ENCODE measurements around the gene MAPK1IP1L. TPM values are rescaled to one million over a fixed set of nuclear protein-coding genes. Genes with fewer than 3 reads are reported as not detected.
A peak's percentile ranks its signal among the peaks of the same experiment; 100 is the strongest.
"Not testable (repeated sequence)": the region's sequence is repeated elsewhere in the genome, so short reads cannot be mapped to it uniquely, and the experiment has no call there.

Gene MAPK1IP1L
- total and polyA plus RNA-seq, 12 donors = 23.6 to 105 (median 77.2) TPM

GRCh38 chr14:55028066-55028465, 23.4 kb upstream of the MAPK1IP1L start:
- H3K4me1 ChIP-seq = peaks cover 3 to 56% (median 41%) of the 10 kb centered on the region in 9 donors
- H3K9me3 ChIP-seq = no peaks in the 10 kb centered on the region
- no peaks in the 10 kb centered on the region for H3K27me3 ChIP-seq
- WGBS, 2 donors = 5% methylated on average over 8 of the region's 8 CpGs
- DNase-seq (no peak), ATAC-seq (no peak)
- H3K4me3 ChIP-seq = peak overlapping the region; percentile 62 to 95 (median 78)
- intact Hi-C loops (cut with DNase I) = no loop called here
- H3K36me3 ChIP-seq = peaks cover 0 to 14% (median 0%) of the 10 kb centered on the region in 9 donors
- peak overlapping the region in 6 of 10 donors; percentile 86 to 93 (median 91) for H3K27ac ChIP-seq
- no peak for TF ChIP-seq CTCF (IDR thresholded peaks at IDR 0.05)

- Histone ChIP-seq H3K27me3 (no peaks in the 10 kb centered on the region), H3K36me3 (peaks cover 0 to 14% (median 0%) of the 10 kb centered on the region in 9 donors), H3K4me1 (peaks cover 3 to 56% (median 41%) of the 10 kb centered on the region in 9 donors), H3K4me3 (peak overlapping the region in 6 of 10 donors; percentile 68 to 88 (median 80)), H3K9me3 (no peaks in the 10 kb centered on the region), H3K27ac (no peak overlapping the region)
- DNase-seq = no peak
- TF ChIP-seq CTCF (IDR thresholded peaks at IDR 0.05) = no peak
- intact Hi-C loops (cut with DNase I) = no loop called here
- no peak for ATAC-seq
- 66 to 69% methylated on average over 4 of the region's 4 CpGs for WGBS, 2 donors
Observed at GRCh38 chr14:55028476-55028875, 23.0 kb upstream of the MAPK1IP1L start.

- Histone ChIP-seq H3K9me3 (no peaks in the 10 kb centered on the region), H3K4me3 (no peak overlapping the region), H3K27ac (peak overlapping the region in 3 of 10 donors; percentile 11 to 36 (median 32)), H3K27me3 (no peaks in the 10 kb centered on the region), H3K4me1 (peaks cover under 1 to 53% (median 38%) of the 10 kb centered on the region in 9 donors), H3K36me3 (peaks cover 0 to 38% (median 5%) of the 10 kb centered on the region in 9 donors)
- WGBS, 2 donors = 30 to 41% methylated on average over 2 of the region's 2 CpGs
- TF ChIP-seq CTCF (IDR thresholded peaks at IDR 0.05) = no peak
- DNase-seq (no peak), ATAC-seq (no peak)
- intact Hi-C loops (cut with DNase I) = loop anchor here in 1 of 10 donors (2.0 kb wide), 1 partner anchor 18 kb away; no protein-coding TSS in a partner anchor
Observed at GRCh38 chr14:55031190-55031589, 20.3 kb upstream of the MAPK1IP1L start.

GRCh38 chr14:55037995-55038394, 13.5 kb upstream of the MAPK1IP1L start:
- H3K4me3 ChIP-seq; H3K9me3 ChIP-seq; ATAC-seq; H3K4me1 ChIP-seq; intact Hi-C loops (cut with DNase I); H3K27ac ChIP-seq; H3K27me3 ChIP-seq; DNase-seq: not testable (repeated sequence)
- peaks cover 0 to 68% (median 5%) of the 10 kb centered on the region in 9 donors for H3K36me3 ChIP-seq

GRCh38 chr14:55038708-55039107, 12.7 kb upstream of the MAPK1IP1L start:
- TF ChIP-seq CTCF (IDR thresholded peaks at IDR 0.05) = no peak
- H3K9me3 ChIP-seq = no peaks in the 10 kb centered on the region
- H3K4me1 ChIP-seq = peaks cover 0 to 4% (median 0%) of the 10 kb centered on the region in 9 donors
- H3K36me3 ChIP-seq = peaks cover 0 to 73% (median 11%) of the 10 kb centered on the region in 9 donors
- DNase-seq (no peak), ATAC-seq (no peak)
- H3K27me3 ChIP-seq = no peaks in the 10 kb centered on the region
- H3K27ac ChIP-seq = no peak overlapping the region
- H3K4me3 ChIP-seq = no peak overlapping the region
- intact Hi-C loops (cut with DNase I) = no loop called here
